Keratinocyte (primary cell): ENCODE measurements around the gene EMP1.

ENCODE experiments used
- CTCF ChIP-seq, 3 experiments: IDR thresholded peaks in 1 of 3; conservative IDR thresholded peaks in 1 of 3; optimal IDR thresholded peaks in 1 of 3; 2 replicates in 2 of 3; 3 replicates in 1 of 3; pipeline versions ENCODE3 to v1.5.1; 2011; ENCODE audit warnings: low read length in 3 of 3, mild to moderate bottlenecking in 3 of 3, moderate library complexity in 2 of 3, control low read depth in 1 of 3, inconsistent platforms in 1 of 3; ENCODE audit not compliant: insufficient read depth in 2 of 3; ENCODE audit errors: extremely low read depth in 1 of 3
- EZH2 ChIP-seq: IDR thresholded peaks from one replicate; pipeline ENCODE4 v1.6.1; 2012; ENCODE audit warnings: inconsistent platforms, mild to moderate bottlenecking, low read length, moderate library complexity

- TF ChIP-seq CTCF (optimal IDR thresholded peaks at IDR 0.05 in 1 of 3, IDR thresholded peaks at IDR 0.05 in 1 of 3, conservative IDR thresholded peaks at IDR 0.05 in 1 of 3; ENCODE audit: extremely low read depth in 1 of 3, insufficient read depth in 2 of 3, low read length in 3 of 3), result no peak
- no peak for TF ChIP-seq EZH2
These were observed 14.0 kb downstream of the EMP1 start for GRCh38 chr12:13210236-13211190.
